Activated CD4-positive, alpha-beta memory T cell treated with anti-CD3 and anti-CD28 coated beads for 36 hours (primary cell): ENCODE results near the gene DLG2. TPM values are rescaled to one million over a fixed set of nuclear protein-coding genes. Genes with fewer than 3 reads are reported as not detected.

ENCODE experiments used
- CTCF ChIA-PET: fragments of 350-600 bp; sonication (Branson Sonifier 250); formaldehyde crosslinking; loops from one replicate; lab custom pipeline; 2021; ENCODE audit warnings: antibody characterized with exemption, inconsistent platforms; lab: Charles Lee
- POLR2A ChIA-PET: fragments of 350-600 bp; sonication (Branson Sonifier 250); formaldehyde crosslinking; loops from one replicate; lab custom pipeline; 2021; ENCODE audit warnings: antibody characterized with exemption; lab: Charles Lee
- DNase-seq: peaks from one replicate; pipeline ENCODE4 v3.0.0-alpha.2; 2020
- H3K27ac Mint-ChIP-seq: one replicate; pipeline ENCODE4 v1.8.0; 2021; ENCODE audit warnings: mixed read lengths
- H3K27me3 Mint-ChIP-seq: one replicate; pipeline ENCODE4 v1.8.0; 2021; ENCODE audit warnings: mixed read lengths
- H3K36me3 Mint-ChIP-seq: one replicate; pipeline ENCODE4 v1.8.0; 2021; ENCODE audit warnings: mixed read lengths
- H3K4me1 Mint-ChIP-seq: one replicate; pipeline ENCODE4 v1.8.0; 2021; ENCODE audit warnings: low read depth, mixed read lengths
- H3K4me3 Mint-ChIP-seq: one replicate; pipeline ENCODE4 v1.8.0; 2021; ENCODE audit warnings: mild to moderate bottlenecking, mixed read lengths
- H3K9me3 Mint-ChIP-seq: one replicate; pipeline ENCODE4 v1.8.0; 2021; ENCODE audit warnings: mixed read lengths
- intact Hi-C: fragments of 100-400 bp; cut with micrococcal nuclease; formaldehyde crosslinking; loops from one replicate; pipeline ENCODE4 v1.15.1; 2023
- total RNA-seq, 2 experiments: library from RNA; stranded (reverse); gene quantifications; one replicate each; pipeline ENCODE4 v1.2.3, GENCODE V29; 2021

The DLG2 gene
- total RNA-seq, 2 experiments from 2014 or later: 1.7 to 2.1 TPM

DNA sequence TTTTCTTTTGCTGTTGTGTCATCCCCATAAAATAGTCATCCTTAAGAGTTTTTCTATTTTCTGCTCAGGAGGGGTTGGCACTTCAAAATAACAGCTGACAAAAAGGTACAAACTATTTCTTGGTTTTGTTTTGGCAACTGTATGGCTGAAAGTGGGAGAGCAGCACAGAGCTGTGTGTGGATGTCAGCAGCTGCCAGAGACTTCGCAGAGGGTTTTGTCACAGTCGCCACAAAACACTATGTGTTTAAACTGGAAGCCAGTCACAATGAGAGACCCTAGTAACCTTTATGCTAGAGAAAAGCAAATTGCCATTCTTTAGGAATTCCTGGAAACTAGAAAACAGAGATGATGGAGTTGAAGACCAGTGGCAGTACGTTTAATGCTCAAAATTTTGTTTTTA, 2151.4 kb downstream of the DLG2 start:
- no peak for DNase-seq
- H3K27ac Mint-ChIP-seq: no peak overlapping the region
- intact Hi-C loops: no loop called here
- H3K36me3 Mint-ChIP-seq: no peaks in the 10 kb centered on the region
- no peaks in the 10 kb centered on the region for H3K4me1 Mint-ChIP-seq
- CTCF ChIA-PET: no interaction called here
- no peaks in the 10 kb centered on the region for H3K27me3 Mint-ChIP-seq
- no peak overlapping the region for H3K4me3 Mint-ChIP-seq
- no peaks in the 10 kb centered on the region for H3K9me3 Mint-ChIP-seq
- POLR2A ChIA-PET: no interaction called here

DNA sequence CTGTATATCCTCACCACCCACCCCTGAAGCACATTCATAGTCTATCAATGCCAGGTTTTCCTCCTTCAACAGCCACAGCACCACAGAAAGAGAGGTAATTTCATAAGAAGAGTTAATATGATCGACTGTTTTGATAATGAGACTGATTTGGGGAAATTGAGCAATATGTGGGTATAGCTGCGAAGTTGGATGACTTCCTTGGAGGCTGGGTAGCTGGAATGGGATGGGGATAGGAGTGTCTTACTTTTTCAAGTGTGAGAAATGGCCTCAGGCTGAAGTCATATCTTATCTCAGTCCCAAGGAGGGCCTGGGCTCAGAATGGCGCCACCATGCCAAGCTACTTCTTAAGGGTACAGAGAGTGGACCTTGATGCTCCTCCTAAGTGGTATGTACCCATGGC, 2153.4 kb downstream of the DLG2 start:
- ChIA-PET POLR2A (no interaction called here), CTCF (no interaction called here)
- Mint-ChIP-seq H3K4me1 (no peaks in the 10 kb centered on the region), H3K27me3 (no peaks in the 10 kb centered on the region), H3K9me3 (no peaks in the 10 kb centered on the region), H3K27ac (no peak overlapping the region), H3K4me3 (no peak overlapping the region), H3K36me3 (no peaks in the 10 kb centered on the region)
- intact Hi-C loops: no loop called here
- no peak for DNase-seq

- no peaks in the 10 kb centered on the region for H3K27me3 Mint-ChIP-seq
- intact Hi-C loops: no loop called here
- CTCF ChIA-PET: no interaction called here
- no peak for DNase-seq
- no peaks in the 10 kb centered on the region for H3K9me3 Mint-ChIP-seq
- H3K36me3 Mint-ChIP-seq: no peaks in the 10 kb centered on the region
- POLR2A ChIA-PET: no interaction called here
- H3K27ac Mint-ChIP-seq: no peak overlapping the region
- H3K4me3 Mint-ChIP-seq: no peak overlapping the region
- H3K4me1 Mint-ChIP-seq: no peaks in the 10 kb centered on the region
Observed at GRCh38 chr11:83472806-83473205, 2154.3 kb downstream of the DLG2 start.

GRCh38 chr11:83471831-83472727, 2155.1 kb downstream of the DLG2 start:
- Mint-ChIP-seq H3K4me1 (no peaks in the 10 kb centered on the region), H3K27ac (no peak overlapping the region), H3K36me3 (no peaks in the 10 kb centered on the region), H3K27me3 (no peaks in the 10 kb centered on the region), H3K4me3 (no peak overlapping the region), H3K9me3 (no peaks in the 10 kb centered on the region)
- ChIA-PET CTCF (no interaction called here), POLR2A (no interaction called here)
- intact Hi-C loops: no loop called here
- no peak for DNase-seq

- H3K4me1 Mint-ChIP-seq: no peaks in the 10 kb centered on the region
- no peaks in the 10 kb centered on the region for H3K36me3 Mint-ChIP-seq
- ChIA-PET CTCF (no interaction called here), POLR2A (no interaction called here)
- no peak for DNase-seq
- intact Hi-C loops: no loop called here
- H3K27ac Mint-ChIP-seq: no peak overlapping the region
- no peak overlapping the region for H3K4me3 Mint-ChIP-seq
- H3K9me3 Mint-ChIP-seq: no peaks in the 10 kb centered on the region
- no peaks in the 10 kb centered on the region for H3K27me3 Mint-ChIP-seq
Observed at GRCh38 chr11:83467837-83468236, 2159.3 kb downstream of the DLG2 start.

- ChIA-PET POLR2A (no interaction called here), CTCF (no interaction called here)
- intact Hi-C loops: no loop called here
- DNase-seq: no peak
- no peaks in the 10 kb centered on the region for H3K27me3 Mint-ChIP-seq
- H3K27ac Mint-ChIP-seq: no peak overlapping the region
- no peak overlapping the region for H3K4me3 Mint-ChIP-seq
- no peaks in the 10 kb centered on the region for H3K4me1 Mint-ChIP-seq
- H3K36me3 Mint-ChIP-seq: no peaks in the 10 kb centered on the region
- H3K9me3 Mint-ChIP-seq: no peaks in the 10 kb centered on the region
Observed at GRCh38 chr11:83464160-83464944, 2162.8 kb downstream of the DLG2 start.

DNA sequence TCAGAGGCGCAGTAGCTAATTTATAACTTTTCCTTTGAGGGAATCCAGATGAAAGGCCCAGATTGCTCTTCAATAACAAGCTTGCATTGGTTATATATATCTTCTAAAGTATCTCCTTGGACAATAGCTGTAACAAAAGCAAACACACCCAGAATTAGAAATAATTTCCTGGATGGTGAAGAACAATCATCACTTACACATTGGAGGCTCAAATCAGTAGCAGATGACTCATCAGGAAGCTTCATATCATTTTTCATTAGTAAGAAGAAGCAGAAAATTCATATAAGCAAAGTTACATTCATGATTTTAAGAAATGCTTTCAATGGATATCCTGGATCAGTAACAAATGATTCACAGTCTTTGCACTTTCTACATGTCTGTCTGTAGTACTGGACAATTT, 2167.3 kb downstream of the DLG2 start:
- Mint-ChIP-seq H3K4me3 (no peak overlapping the region), H3K27me3 (no peaks in the 10 kb centered on the region), H3K9me3 (no peaks in the 10 kb centered on the region), H3K27ac (no peak overlapping the region), H3K4me1 (no peaks in the 10 kb centered on the region), H3K36me3 (no peaks in the 10 kb centered on the region)
- ChIA-PET CTCF (no interaction called here), POLR2A (no interaction called here)
- no peak for DNase-seq
- intact Hi-C loops: no loop called here

- no peak overlapping the region for H3K4me3 Mint-ChIP-seq
- H3K27ac Mint-ChIP-seq: no peak overlapping the region
- no peak for DNase-seq
- H3K4me1 Mint-ChIP-seq: no peaks in the 10 kb centered on the region
- ChIA-PET CTCF (no interaction called here), POLR2A (no interaction called here)
- H3K9me3 Mint-ChIP-seq: no peaks in the 10 kb centered on the region
- H3K27me3 Mint-ChIP-seq: no peaks in the 10 kb centered on the region
- no peaks in the 10 kb centered on the region for H3K36me3 Mint-ChIP-seq
- intact Hi-C loops: no loop called here
Observed at GRCh38 chr11:83456566-83456965, 2170.6 kb downstream of the DLG2 start.

- no peaks in the 10 kb centered on the region for H3K36me3 Mint-ChIP-seq
Observed at GRCh38 chr11:83456075-83456474, 2171.1 kb downstream of the DLG2 start.

DNA sequence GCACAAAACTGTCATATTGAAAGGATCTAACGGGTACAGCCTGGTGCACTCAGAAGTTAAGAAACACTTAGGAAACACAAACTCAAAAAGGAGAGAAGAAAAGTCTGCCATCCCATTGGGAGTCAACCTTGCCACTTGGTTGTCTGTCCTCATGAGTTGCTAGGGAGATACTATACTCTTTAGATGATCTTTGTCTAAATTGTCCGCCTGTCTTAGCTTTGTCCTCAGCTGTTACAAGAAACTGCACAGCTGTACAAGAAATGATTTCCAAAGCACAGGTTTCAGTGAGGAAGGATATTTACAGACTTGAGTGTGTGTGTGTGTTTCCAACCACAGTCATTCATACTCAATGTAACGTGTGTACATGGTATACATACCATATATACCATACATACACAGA, 2171.8 kb downstream of the DLG2 start:
- no peaks in the 10 kb centered on the region for H3K36me3 Mint-ChIP-seq
- no peaks in the 10 kb centered on the region for H3K4me1 Mint-ChIP-seq
- H3K27ac Mint-ChIP-seq: no peak overlapping the region
- no peak overlapping the region for H3K4me3 Mint-ChIP-seq
- no peak for DNase-seq
- H3K9me3 Mint-ChIP-seq: no peaks in the 10 kb centered on the region
- intact Hi-C loops: no loop called here
- ChIA-PET CTCF (no interaction called here), POLR2A (no interaction called here)
- no peaks in the 10 kb centered on the region for H3K27me3 Mint-ChIP-seq

More at GRCh38 chr11:83456075-83456474, 2171.1 kb downstream of the DLG2 start:
- Mint-ChIP-seq H3K4me3 (no peak overlapping the region), H3K9me3 (no peaks in the 10 kb centered on the region), H3K27me3 (no peaks in the 10 kb centered on the region), H3K27ac (no peak overlapping the region), H3K4me1 (no peaks in the 10 kb centered on the region)
- ChIA-PET CTCF (no interaction called here), POLR2A (no interaction called here)
- intact Hi-C loops: no loop called here
- no peak for DNase-seq

- Mint-ChIP-seq H3K4me3 (no peak overlapping the region), H3K4me1 (no peaks in the 10 kb centered on the region), H3K9me3 (no peaks in the 10 kb centered on the region), H3K27me3 (no peaks in the 10 kb centered on the region), H3K27ac (no peak overlapping the region), H3K36me3 (no peaks in the 10 kb centered on the region)
- intact Hi-C loops: no loop called here
- ChIA-PET POLR2A (no interaction called here), CTCF (no interaction called here)
- no peak for DNase-seq
Observed at GRCh38 chr11:83454674-83455073, 2172.5 kb downstream of the DLG2 start.

DNA sequence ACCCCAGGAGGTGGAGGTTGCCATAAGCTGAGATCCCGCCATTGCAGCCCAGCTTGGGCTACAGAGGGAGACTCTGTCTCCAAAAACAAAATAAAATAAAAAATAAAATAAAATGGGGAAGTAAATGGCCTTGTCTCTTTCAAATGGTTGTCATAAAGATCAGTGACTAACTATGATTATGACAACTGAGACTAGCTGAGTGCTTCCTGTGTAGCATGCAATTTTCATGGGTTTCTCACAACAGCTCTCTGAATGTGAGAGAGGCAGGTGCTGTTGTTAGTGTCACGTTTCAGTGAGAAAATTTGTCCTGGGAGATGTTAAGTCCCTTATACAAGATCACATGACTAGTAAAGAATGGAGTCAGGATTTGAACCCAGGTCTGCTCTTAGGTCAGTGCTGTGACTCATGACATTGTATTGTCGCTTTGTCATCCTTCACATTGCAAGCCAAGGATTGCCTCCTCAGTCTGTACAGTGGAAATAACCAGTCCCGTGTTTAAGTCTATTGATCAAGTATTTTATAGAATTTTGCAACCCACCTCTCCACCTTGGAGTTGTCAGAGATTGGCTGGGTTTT, 2177.7 kb downstream of the DLG2 start:
- no peak for DNase-seq
- intact Hi-C loops: no loop called here
- POLR2A ChIA-PET: no interaction called here
- H3K9me3 Mint-ChIP-seq: no peaks in the 10 kb centered on the region
- no peaks in the 10 kb centered on the region for H3K36me3 Mint-ChIP-seq
- H3K4me1 Mint-ChIP-seq: no peaks in the 10 kb centered on the region
- CTCF ChIA-PET: no interaction called here
- H3K4me3 Mint-ChIP-seq: no peak overlapping the region
- no peak overlapping the region for H3K27ac Mint-ChIP-seq
- H3K27me3 Mint-ChIP-seq: no peaks in the 10 kb centered on the region
